NCI-H510A treated with DMSO at 0.1 percent for 48 hours (cell line): ENCODE results near the gene RAET1E.
"Not testable (repeated sequence)": the region's sequence is repeated elsewhere in the genome, so short reads cannot be mapped to it uniquely, and the experiment has no call there.

Source experiments
- DNase-seq: peaks from one replicate; lab custom pipeline; 2025; lab: John Stamatoyannopoulos, UW

Gene RAET1E

DNA sequence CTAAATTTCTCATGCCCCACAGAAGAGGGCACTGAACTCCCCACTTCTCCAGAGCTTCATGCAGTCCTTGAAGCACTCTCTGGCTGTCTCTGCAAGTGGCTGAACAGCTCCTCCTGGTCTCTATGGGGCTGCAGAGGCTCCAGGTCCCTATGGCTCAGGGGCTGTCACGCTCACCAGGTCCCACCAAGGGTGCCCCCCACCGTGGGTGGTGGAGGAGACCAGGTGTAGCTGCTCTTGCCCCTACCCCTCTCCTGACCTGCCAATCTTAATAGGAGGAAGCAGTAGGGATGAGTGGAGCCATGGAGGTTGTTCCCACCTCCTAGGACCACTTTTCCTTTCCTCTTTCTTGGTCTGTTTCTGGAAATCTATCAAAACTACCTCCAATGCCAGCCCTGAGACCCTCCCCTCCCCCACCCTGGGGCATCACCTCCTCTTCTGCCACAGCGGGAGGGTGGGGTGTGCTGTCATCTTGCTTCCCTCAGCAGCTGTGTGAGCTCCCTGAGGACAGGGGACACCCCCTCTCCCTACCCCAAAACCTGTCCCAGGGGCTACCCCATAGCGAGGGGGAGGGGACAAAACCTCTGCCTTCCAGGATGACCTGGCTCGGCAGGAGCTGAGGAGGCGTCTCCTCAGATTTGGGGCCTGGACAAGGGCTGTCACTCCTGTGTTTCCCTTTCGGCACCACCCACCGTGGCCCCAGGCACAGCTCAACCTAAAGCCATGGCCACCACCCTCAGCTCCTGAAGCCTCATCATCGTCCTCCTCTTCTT, 12.0 kb upstream of the RAET1E start:
- no peak for DNase-seq

DNA sequence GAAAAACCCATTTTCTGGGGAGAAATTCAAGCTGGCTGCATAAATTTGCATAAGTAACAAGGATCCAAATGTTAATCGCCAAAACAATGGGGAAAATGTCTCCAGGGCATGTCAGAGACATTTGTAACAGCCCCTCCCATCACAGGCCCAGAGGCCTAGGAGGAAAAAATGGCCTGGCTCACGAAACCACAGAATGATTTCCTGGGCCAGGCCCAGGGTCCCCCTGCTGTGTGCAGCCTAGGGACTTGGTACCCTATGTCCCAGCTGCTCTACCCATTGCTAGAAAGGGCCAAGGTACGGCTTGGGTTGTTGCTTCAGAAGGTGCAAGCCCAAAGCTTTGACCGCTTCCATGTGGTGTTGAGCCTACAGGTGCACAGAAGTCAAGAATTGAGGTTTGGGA, 10.6 kb upstream of the RAET1E start:
- DNase-seq = not testable (repeated sequence)

GRCh38 chr6:149907317-149907716, 9.4 kb upstream of the RAET1E start:
- DNase-seq = no peak

GRCh38 chr6:149906405-149906804, 8.5 kb upstream of the RAET1E start:
- no peak for DNase-seq

DNA sequence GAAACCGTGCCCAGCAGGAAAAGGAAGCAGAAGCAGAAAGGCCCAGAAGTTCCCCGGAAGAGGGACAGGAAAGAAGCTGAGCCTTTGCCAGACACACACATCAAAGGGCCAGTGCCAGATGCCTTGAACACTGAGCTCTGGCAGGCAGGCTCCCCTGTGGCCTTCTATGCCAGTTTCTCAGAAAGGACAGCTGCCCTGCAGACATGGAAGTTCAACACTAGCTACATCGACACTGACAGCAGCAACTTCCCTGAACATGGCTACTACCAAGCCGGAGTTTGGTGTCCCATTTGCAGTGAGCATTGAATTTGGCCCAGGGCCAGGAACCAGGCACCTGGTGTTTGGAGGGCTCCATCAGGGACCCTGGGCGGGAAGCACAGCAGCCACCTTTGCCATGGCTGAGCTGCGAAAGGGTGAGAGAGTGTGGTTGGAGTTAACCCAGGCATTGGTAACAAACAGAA, 8.0 kb upstream of the RAET1E start:
- DNase-seq = no peak

GRCh38 chr6:149905371-149905910, 7.5 kb upstream of the RAET1E start:
- no peak for DNase-seq

GRCh38 chr6:149904661-149905370, 6.9 kb upstream of the RAET1E start:
- DNase-seq = no peak

DNA sequence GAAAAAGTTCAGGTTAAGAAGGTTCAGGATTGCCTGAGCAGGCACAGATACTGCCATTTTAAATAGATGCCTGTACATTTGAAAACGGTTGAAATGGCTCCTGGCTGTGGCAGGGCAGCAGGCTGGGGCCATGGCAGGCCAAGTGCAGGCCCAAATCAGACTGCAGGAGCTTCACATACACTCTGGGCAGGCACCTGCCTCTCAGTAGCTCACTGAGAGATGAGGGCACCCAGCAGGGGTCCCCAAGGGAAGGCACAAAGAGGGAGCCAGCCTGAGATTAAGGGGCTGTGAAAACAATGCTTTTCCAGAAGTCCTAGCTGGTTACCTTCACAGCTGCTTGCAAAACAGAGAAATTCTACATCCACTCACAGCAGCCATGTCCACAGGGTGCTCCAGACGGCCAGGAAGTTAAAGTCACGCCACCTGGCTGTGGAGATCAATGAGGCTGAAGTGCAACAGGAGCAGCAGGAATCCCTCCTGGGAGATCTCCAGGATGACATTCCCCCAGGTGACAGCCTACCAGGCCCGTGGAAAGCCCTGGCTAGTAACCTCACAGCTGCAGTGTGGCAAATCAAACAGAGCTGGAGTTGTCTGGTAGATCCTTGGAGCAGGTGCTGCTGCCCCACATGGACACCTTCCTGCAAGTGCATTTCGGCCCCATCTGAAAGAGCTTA, 6.2 kb upstream of the RAET1E start:
- DNase-seq = peak; percentile 13

DNA sequence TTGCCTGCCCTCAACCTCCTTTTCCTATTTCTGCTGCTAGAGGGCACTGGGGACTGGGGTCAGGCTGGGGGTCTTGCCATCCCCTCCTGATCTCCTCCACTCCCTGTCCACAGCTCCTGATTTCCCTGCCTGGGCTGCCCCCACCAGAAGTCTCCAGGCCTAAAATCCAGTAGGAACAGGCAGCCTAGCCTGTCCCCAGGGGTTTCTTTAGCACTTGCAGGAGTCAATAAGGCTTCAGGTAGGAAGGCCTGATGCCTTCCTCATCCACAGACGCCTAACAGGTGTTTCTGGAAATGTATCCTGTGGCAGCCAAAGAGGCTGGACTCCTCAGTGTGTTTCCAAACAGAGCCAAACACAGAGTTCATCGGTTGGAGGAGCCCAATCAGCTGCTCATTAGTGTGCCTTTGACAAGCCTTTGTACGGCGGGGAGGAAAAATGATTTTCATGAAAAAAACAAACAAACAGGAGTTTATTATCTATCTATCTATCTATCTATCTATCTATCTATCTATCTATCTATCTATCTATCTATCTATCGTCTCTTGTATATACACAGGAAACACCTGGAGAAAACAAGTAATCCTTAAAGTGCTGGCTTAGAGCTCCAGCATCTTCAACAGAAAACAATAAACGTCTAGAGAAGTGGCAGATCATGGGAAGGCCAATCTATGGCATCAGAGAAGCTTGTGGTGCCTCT, 3.7 kb upstream of the RAET1E start:
- no peak for DNase-seq

- DNase-seq = no peak
These were observed 2.9 kb upstream of the RAET1E start for GRCh38 chr6:149900620-149901443.

DNA sequence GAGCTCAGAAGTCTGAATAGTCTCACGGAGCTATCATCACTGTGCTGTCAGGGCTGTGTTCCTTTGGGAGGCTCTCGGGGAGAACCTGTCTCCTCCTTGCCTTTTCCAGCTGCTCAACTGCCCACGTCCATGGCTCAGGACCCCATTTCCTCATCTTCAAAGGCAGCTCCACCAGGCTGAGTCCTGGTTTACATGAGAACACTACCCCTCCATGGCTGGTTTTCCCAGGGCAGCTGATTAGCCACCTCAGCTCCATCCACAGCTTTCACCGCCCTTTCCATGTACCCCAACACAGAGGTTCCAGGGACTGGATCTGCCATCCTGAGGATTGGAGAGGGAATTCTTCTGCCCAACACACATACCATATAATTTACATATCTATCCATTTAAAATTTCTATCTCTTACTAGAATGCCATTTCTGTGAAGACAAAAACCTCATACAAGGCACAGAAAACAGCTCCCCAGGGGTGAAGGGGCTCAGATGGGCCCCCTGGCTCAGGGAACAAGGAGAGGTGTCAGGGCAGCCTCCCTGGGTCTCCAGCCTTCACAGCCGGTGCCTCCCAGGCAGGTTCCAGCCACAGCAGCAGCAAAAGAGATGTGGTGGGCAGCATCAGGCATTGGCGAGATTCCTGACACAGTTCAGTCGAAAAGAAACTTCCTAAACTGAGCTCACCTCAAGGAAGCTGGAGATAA, 2.2 kb upstream of the RAET1E start:
- DNase-seq = no peak

GRCh38 chr6:149899486-149899885, 1.6 kb upstream of the RAET1E start:
- no peak for DNase-seq

- no peak for DNase-seq
These were observed 1.1 kb upstream of the RAET1E start for GRCh38 chr6:149898966-149899365.

- DNase-seq = no peak
These were observed 757 bp downstream of the RAET1E start for GRCh38 chr6:149897015-149897697.

DNA sequence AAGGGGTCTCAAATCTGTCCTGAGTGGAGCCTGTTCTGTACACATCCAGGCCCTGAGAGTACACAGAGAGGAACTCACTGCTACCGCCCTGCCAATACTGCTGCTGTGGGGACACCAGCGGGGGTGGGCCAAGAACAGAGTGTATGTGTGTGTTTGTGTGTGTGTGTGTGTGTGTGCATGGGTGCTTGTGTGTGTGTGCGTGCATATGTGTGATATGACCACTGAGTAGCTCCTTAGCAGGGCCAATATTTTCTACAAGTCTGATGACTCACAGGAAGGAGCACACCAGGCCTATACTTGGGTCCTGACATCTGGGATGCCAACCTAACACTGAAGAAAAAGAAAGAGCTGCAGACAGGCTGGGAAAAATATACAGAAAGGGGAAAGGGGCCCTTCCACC, 1.4 kb downstream of the RAET1E start:
- DNase-seq = no peak

DNA sequence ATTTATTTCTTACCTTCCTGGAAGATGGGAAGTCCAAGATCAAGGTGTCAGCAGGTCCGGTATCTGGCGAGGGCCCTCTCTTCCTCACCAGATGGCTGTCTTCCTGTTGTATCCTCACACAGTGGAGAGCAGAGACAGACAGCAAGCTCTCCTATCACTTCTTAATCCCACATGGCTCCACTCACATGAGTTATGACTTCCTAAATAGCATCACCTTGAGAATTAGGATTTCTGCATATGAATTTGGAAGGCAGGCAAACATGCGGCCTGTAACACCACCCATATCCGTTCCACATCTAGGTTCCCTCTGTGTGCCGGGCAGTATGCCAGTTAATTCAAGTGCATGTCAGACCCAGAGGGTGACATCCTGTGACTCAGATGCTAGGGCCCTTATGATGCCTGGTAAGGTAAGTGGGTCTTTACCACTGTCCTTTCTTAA, 2.1 kb downstream of the RAET1E start:
- DNase-seq = peak; percentile 46

GRCh38 chr6:149895048-149895590, 2.8 kb downstream of the RAET1E start:
- peak; percentile 5 for DNase-seq

- not testable (repeated sequence) for DNase-seq
These were observed 6.0 kb downstream of the RAET1E start for GRCh38 chr6:149891864-149892263.

- DNase-seq = no peak
These were observed 6.7 kb downstream of the RAET1E start for GRCh38 chr6:149891259-149891658.
